ENCODE measurements around the gene JAZF1.

- TF ChIP-seq CTCF (IDR thresholded peaks at IDR 0.05; ENCODE audit: insufficient read depth, low read length, poor library complexity, severe bottlenecking), result no peak
- TF ChIP-seq EZH2phosphoT487 (conservative IDR thresholded peaks at IDR 0.05; ENCODE audit: low read length), result no peak
These were observed 185.4 kb downstream of the JAZF1 start for GRCh38 chr7:27995228-27995627.

Data from SU-DHL-6 (cell line).